Activated CD4-positive, alpha-beta memory T cell treated with anti-CD3 and anti-CD28 coated beads for 36 hours (primary cell): Measurements from ENCODE around the gene BANP. TPM values are rescaled to one million over a fixed set of nuclear protein-coding genes. Genes with fewer than 3 reads are reported as not detected.

Experiments used
- CTCF ChIA-PET: fragments of 350-600 bp; sonication (Branson Sonifier 250); formaldehyde crosslinking; loops from one replicate; lab custom pipeline; 2021; ENCODE audit warnings: antibody characterized with exemption, inconsistent platforms; lab: Charles Lee
- POLR2A ChIA-PET: fragments of 350-600 bp; sonication (Branson Sonifier 250); formaldehyde crosslinking; loops from one replicate; lab custom pipeline; 2021; ENCODE audit warnings: antibody characterized with exemption; lab: Charles Lee
- DNase-seq: peaks from one replicate; pipeline ENCODE4 v3.0.0-alpha.2; 2020
- H3K27ac Mint-ChIP-seq: one replicate; pipeline ENCODE4 v1.8.0; 2021; ENCODE audit warnings: mixed read lengths
- H3K27me3 Mint-ChIP-seq: one replicate; pipeline ENCODE4 v1.8.0; 2021; ENCODE audit warnings: mixed read lengths
- H3K36me3 Mint-ChIP-seq: one replicate; pipeline ENCODE4 v1.8.0; 2021; ENCODE audit warnings: mixed read lengths
- H3K4me1 Mint-ChIP-seq: one replicate; pipeline ENCODE4 v1.8.0; 2021; ENCODE audit warnings: low read depth, mixed read lengths
- H3K4me3 Mint-ChIP-seq: one replicate; pipeline ENCODE4 v1.8.0; 2021; ENCODE audit warnings: mild to moderate bottlenecking, mixed read lengths
- H3K9me3 Mint-ChIP-seq: one replicate; pipeline ENCODE4 v1.8.0; 2021; ENCODE audit warnings: mixed read lengths
- intact Hi-C: fragments of 100-400 bp; cut with micrococcal nuclease; formaldehyde crosslinking; loops from one replicate; pipeline ENCODE4 v1.15.1; 2023
- total RNA-seq, 2 experiments: library from RNA; stranded (reverse); gene quantifications; one replicate each; pipeline ENCODE4 v1.2.3, GENCODE V29; 2021

The BANP gene
- total RNA-seq, 2 experiments from 2014 or later: 29.6 to 30.6 TPM

DNA sequence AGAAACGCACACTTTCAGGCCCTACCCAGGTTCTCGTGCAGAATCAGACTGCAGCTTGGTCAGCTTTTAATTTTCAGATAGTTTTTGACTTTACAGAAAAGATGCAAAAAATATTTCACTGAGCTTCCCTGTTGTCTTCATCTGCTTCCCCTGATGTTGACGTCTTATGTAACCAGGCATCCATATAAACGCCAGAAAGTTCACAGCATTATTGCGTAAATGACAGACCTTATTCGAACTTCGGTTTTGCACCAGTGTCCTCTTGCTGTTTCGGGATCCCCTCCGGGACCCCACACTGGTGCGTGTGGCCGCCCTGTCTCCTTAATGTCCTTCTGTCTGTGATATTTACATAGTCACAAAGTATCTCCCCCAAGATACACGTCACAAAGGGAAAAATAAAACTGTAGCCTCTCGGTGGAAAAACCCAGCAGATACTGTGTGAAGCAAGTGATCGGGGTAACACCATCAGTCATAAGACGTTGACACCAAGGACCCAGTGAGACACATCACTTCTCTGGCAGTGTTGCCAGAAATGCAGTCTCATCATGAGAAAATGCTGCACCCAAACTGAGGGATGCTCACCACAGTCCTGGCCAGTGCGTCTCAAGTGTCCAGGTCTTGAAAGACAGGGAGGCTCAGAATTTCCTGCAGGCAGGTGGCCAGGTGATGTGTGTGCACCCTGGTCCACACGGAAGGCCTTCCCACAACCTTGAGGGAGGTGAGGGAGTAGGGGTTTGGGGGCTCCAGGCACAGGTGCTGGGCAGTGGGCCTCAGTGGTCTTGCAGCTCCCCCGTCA, 4.3 kb downstream of the BANP start:
- CTCF ChIA-PET: interaction anchor here (0.7 to 2.3 kb wide), 3 partner anchors 12 to 483 kb away, joined by 3 to 8 read pairs (median 6); no protein-coding TSS in a partner anchor
- peaks cover 20% of the 10 kb centered on the region for H3K36me3 Mint-ChIP-seq
- intact Hi-C loops: loop anchor here (2.0 to 10.0 kb wide), 2 partner anchors 49 to 59 kb away; no protein-coding TSS in a partner anchor
- POLR2A ChIA-PET: interaction anchor here (1.0 kb wide), 1 partner anchor 11 kb away, joined by 6 read pairs; no protein-coding TSS in a partner anchor
- peak; percentile 59 for DNase-seq
- peak overlapping the region; percentile 99 for H3K27ac Mint-ChIP-seq
- H3K4me3 Mint-ChIP-seq: peak overlapping the region; percentile 77
- peaks cover 79% of the 10 kb centered on the region for H3K4me1 Mint-ChIP-seq
- no peaks in the 10 kb centered on the region for H3K27me3 Mint-ChIP-seq
- H3K9me3 Mint-ChIP-seq: no peaks in the 10 kb centered on the region

DNA sequence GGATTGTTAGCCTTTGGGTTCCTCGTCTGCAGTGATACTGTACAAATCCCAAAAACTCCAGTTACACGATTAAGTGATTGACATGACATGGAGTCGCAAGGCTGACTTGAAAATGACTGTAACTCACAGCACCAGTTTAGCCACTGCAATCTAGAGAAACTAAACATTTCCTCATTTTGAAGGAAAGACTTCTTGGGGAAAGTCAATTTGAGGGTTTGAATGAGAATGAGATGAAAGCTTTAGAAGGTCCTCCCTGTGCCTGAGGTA, 4.8 kb downstream of the BANP start:
- peak overlapping the region; percentile 77 for H3K4me3 Mint-ChIP-seq
- intact Hi-C loops: loop anchor here (2.0 to 10.0 kb wide), 2 partner anchors 49 to 59 kb away; no protein-coding TSS in a partner anchor
- no peaks in the 10 kb centered on the region for H3K9me3 Mint-ChIP-seq
- no peak for DNase-seq
- ChIA-PET CTCF (interaction anchor here (1.8 to 2.3 kb wide), 2 partner anchors 84 to 482 kb away, joined by 6 to 8 read pairs; no protein-coding TSS in a partner anchor), POLR2A (interaction anchor here (1.0 to 1.2 kb wide), 2 partner anchors 11 to 81 kb away, joined by 3 to 6 read pairs; no protein-coding TSS in a partner anchor)
- peaks cover 20% of the 10 kb centered on the region for H3K36me3 Mint-ChIP-seq
- peak overlapping the region; percentile 99 for H3K27ac Mint-ChIP-seq
- no peaks in the 10 kb centered on the region for H3K27me3 Mint-ChIP-seq
- H3K4me1 Mint-ChIP-seq: peaks cover 83% of the 10 kb centered on the region

DNA sequence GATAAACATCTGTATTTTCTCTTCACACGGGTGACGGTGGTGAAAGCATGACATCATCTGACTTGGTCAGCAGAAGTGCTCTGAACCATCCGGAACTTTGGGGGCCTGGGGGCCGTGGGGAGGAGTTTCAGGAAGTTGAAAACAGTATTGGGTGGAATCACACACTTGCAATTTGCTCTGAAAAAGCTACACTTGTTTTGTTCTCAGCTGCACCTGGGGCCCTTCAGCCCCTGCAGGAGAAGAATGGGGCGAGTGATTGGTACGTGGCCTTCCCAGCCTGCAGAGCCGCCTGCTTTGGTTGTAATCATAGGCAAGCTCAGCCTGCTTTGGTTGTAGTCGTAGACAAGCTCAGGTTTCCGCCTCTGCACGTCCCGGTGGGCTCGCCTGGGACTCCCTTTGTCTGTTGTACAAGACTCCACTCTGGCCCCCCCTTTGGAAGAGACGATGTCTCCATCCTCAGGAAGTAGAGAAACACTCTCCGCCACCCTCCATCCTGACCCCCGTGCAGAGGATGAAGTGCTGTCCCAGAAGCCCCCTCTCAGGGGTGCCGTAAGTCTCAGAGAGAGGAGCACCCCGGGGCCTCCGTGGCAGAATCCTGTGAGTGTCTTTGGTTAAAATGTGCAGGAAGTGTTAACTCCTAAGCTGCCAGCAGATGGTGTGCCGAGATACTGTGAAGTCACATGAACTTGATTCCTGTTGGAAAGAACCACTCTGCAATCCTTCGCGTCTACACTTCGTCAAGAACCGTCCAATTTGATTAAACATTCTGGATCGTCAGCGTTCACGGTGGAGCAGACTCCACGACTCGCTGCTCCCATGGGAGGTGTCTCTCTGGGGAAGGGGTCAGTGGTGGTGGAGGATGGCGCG, 5.4 kb downstream of the BANP start:
- Mint-ChIP-seq H3K36me3 (peaks cover 20% of the 10 kb centered on the region), H3K4me1 (peaks cover 86% of the 10 kb centered on the region), H3K4me3 (peak overlapping the region; percentile 77), H3K9me3 (no peaks in the 10 kb centered on the region), H3K27ac (peak overlapping the region; percentile 99), H3K27me3 (no peaks in the 10 kb centered on the region)
- intact Hi-C loops: loop anchor here (2.0 to 10.0 kb wide), 2 partner anchors 48 to 60 kb away; no protein-coding TSS in a partner anchor
- POLR2A ChIA-PET: interaction anchor here (1.0 to 1.2 kb wide), 2 partner anchors 10 to 82 kb away, joined by 3 to 6 read pairs; no protein-coding TSS in a partner anchor
- CTCF ChIA-PET: interaction anchor here (0.6 to 2.3 kb wide), 6 partner anchors 45 to 481 kb away, joined by 3 to 8 read pairs (median 4); no protein-coding TSS in a partner anchor
- peak; percentile 90 for DNase-seq

DNA sequence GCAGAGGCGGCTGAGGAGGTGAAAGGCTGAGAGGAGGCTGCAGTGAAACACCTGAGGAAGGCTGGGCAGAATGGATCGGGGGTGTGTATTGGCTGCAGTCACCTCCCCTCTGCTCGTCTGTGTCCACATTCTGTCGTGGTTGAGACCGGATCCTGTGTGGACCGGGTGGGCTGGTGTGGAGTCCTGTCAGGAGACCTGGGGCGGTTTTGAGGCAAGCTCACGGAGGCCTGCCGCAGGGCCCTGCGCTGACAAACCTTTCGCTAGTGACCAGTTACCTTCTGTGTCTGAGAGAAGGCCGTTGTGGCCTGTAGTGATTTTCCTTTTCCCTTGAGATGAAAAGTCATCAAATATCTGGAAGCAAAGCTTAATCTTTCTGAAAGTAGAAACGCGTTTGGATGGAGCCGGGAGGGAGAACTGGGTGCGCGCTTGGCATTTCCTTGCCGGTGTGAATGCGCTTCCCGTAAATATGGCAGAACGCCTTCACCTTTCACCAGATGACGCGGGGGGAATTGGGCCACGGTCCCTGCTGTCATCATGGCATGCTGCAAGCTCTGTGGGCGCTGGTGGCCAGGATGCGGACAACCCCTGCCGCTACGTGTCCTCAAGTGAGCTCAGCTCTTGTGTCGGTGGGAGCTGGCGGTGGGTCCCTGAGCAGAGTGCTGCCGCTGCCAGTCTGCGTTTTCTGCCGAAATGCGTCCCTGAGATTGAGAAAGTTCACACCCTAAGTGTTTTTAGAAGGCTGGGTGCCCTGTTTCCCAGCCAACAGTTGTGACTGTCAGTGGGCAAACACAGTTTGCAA, 6.3 kb downstream of the BANP start:
- CTCF ChIA-PET: interaction anchor here (0.6 to 2.3 kb wide), 5 partner anchors 44 to 481 kb away, joined by 3 to 8 read pairs (median 3); no protein-coding TSS in a partner anchor
- intact Hi-C loops: loop anchor here (2.0 to 10.0 kb wide), 2 partner anchors 47 to 61 kb away; no protein-coding TSS in a partner anchor
- no peaks in the 10 kb centered on the region for H3K27me3 Mint-ChIP-seq
- peaks cover 84% of the 10 kb centered on the region for H3K4me1 Mint-ChIP-seq
- DNase-seq: no peak
- peaks cover 14% of the 10 kb centered on the region for H3K36me3 Mint-ChIP-seq
- H3K27ac Mint-ChIP-seq: peak overlapping the region; percentile 99
- POLR2A ChIA-PET: interaction anchor here (1.2 kb wide), 1 partner anchor 83 kb away, joined by 3 read pairs; no protein-coding TSS in a partner anchor
- H3K4me3 Mint-ChIP-seq: peak overlapping the region; percentile 77
- H3K9me3 Mint-ChIP-seq: no peaks in the 10 kb centered on the region

DNA sequence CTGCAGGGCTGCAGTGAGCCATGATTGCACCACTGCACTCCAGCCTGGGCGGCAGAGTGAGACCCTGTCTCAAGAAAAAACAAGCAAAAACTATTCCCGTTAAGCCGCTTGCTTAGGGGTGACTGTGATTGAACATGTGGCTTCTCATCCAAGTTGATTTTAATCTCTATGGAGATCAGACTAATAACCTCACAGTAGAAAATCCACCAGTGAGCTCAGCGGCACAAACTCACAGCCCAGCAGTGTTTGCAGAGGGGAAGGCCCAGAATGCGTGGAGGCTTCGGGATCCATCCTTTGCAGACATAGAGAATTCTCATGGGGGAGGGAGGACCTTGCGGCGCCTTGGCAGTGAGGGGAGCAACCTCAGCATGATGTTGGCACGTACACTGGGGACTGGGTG, 7.4 kb downstream of the BANP start:
- H3K36me3 Mint-ChIP-seq: peaks cover 10% of the 10 kb centered on the region
- peaks cover 84% of the 10 kb centered on the region for H3K4me1 Mint-ChIP-seq
- ChIA-PET POLR2A (no interaction called here), CTCF (no interaction called here)
- H3K9me3 Mint-ChIP-seq: no peaks in the 10 kb centered on the region
- H3K27me3 Mint-ChIP-seq: no peaks in the 10 kb centered on the region
- no peak overlapping the region for H3K4me3 Mint-ChIP-seq
- no peak overlapping the region for H3K27ac Mint-ChIP-seq
- DNase-seq: no peak
- intact Hi-C loops: loop anchor here (10.0 kb wide), 1 partner anchor 46 kb away; no protein-coding TSS in a partner anchor

DNA sequence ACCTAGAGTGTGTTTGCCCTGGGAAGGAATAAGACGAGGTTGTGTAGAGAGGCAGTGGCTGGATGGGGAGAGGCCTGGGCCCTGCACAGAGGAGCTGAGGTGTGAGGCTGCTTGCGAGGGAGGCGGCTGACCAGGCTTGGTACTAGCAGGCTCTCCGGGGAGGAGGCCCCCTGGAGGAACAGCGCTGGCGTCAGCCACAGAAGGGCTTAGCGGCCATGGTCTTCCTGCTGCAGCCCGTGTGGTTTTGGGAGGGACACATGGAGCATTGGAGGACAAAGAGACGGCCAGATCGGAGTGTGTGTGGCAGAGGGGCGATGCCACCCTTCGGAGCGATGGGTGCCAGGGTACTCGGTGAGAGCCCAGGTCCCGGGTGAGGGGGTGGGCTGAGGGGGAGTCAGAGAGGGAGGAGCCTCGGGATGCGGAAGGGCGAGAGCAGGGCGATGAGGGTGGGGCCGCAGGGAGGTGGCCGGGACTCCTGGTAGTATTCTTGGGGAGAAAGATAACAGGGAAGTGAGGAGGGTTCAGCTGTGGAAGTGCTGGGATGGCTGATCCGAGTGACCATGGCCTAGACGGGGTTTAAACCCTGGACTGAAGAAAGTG, 8.3 kb downstream of the BANP start:
- peak overlapping the region; percentile 14 for H3K4me3 Mint-ChIP-seq
- no peak overlapping the region for H3K27ac Mint-ChIP-seq
- H3K36me3 Mint-ChIP-seq: peaks cover 10% of the 10 kb centered on the region
- no peaks in the 10 kb centered on the region for H3K9me3 Mint-ChIP-seq
- peaks cover 84% of the 10 kb centered on the region for H3K4me1 Mint-ChIP-seq
- no peaks in the 10 kb centered on the region for H3K27me3 Mint-ChIP-seq
- CTCF ChIA-PET: no interaction called here
- POLR2A ChIA-PET: no interaction called here
- intact Hi-C loops: loop anchor here (10.0 kb wide), 1 partner anchor 45 kb away; no protein-coding TSS in a partner anchor
- no peak for DNase-seq

DNA sequence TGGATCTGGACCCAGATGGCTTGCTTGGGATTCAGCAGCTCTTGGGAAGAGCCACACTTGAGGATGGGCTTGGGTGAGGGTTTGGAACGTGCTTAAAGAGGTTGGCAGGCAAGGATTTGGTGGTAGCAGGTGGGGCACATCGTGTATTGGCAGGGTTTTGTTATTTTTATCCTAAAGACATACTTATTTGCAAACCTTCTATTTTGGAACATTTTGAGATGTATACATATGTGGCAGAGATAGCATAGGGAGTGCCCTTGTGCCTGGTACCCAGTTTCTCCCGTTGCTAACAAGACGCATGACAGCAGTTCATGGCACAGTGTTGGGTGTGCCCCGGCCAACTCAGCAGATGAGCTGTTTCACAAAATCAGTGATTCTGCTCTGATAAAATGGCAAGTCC, 9.1 kb downstream of the BANP start:
- DNase-seq: no peak
- ChIA-PET CTCF (interaction anchor here (1.4 kb wide), 1 partner anchor 181 kb away, joined by 5 read pairs; no protein-coding TSS in a partner anchor), POLR2A (interaction anchor here (1.1 kb wide), 1 partner anchor 9 kb away, joined by 3 read pairs; the partner anchor contains the start of gene BANP)
- Mint-ChIP-seq H3K4me1 (peaks cover 86% of the 10 kb centered on the region), H3K27ac (no peak overlapping the region), H3K36me3 (peaks cover 10% of the 10 kb centered on the region), H3K27me3 (no peaks in the 10 kb centered on the region), H3K4me3 (no peak overlapping the region), H3K9me3 (no peaks in the 10 kb centered on the region)
- intact Hi-C loops: no loop called here

DNA sequence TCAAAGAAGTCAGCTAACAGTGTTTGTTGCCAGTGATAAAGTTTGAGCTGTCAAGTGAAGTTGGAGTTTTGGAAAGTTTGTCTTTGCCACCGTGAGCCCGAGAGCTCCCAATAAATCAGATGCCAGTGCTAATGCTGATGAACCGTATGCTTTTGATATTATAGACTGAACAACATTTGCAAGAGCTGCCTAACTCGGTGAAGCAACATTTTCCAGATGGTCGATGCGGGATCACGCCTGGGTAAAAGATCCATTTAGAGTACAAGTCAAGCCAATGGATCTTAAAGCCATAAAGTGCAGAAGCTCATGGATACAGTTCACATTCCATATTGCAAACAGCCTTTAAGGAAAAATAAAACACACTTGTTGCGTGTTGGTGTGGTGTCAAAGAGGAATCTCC, 9.6 kb downstream of the BANP start:
- H3K4me3 Mint-ChIP-seq: no peak overlapping the region
- no peak for DNase-seq
- H3K4me1 Mint-ChIP-seq: peaks cover 84% of the 10 kb centered on the region
- no peaks in the 10 kb centered on the region for H3K9me3 Mint-ChIP-seq
- H3K27me3 Mint-ChIP-seq: no peaks in the 10 kb centered on the region
- H3K36me3 Mint-ChIP-seq: peaks cover 7% of the 10 kb centered on the region
- ChIA-PET POLR2A (interaction anchor here (1.1 kb wide), 1 partner anchor 10 kb away, joined by 3 read pairs; the partner anchor contains the start of gene BANP), CTCF (interaction anchor here (0.7 to 1.4 kb wide), 2 partner anchors 182 to 477 kb away, joined by 3 to 5 read pairs; no protein-coding TSS in a partner anchor)
- H3K27ac Mint-ChIP-seq: no peak overlapping the region
- intact Hi-C loops: no loop called here

DNA sequence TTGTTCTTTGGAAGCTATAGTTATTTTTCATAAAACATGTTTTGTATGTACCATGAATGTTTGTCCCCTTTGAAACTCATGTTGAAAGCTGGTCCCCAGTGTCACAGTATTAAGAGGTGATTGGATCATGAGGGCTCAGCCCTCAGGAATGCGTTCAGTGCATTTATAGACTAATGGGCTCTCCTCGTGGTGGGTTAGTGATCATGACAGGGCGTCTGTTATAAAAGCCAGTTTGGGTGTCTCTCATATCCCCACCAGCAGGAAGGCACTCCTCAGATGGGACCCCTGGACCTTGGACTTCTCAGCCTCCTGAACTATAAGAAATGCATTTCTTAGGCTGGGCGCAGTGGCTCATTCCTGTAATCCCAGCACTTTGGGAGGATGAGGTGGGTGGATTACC, 10.4 kb downstream of the BANP start:
- no peak overlapping the region for H3K4me3 Mint-ChIP-seq
- H3K4me1 Mint-ChIP-seq: peaks cover 84% of the 10 kb centered on the region
- POLR2A ChIA-PET: interaction anchor here (1.1 kb wide), 1 partner anchor 10 kb away, joined by 3 read pairs; the partner anchor contains the start of gene BANP
- peaks cover 7% of the 10 kb centered on the region for H3K36me3 Mint-ChIP-seq
- DNase-seq: no peak
- H3K27me3 Mint-ChIP-seq: no peaks in the 10 kb centered on the region
- no peaks in the 10 kb centered on the region for H3K9me3 Mint-ChIP-seq
- CTCF ChIA-PET: interaction anchor here (0.7 kb wide), 1 partner anchor 476 kb away, joined by 3 read pairs; no protein-coding TSS in a partner anchor
- H3K27ac Mint-ChIP-seq: no peak overlapping the region
- intact Hi-C loops: no loop called here

DNA sequence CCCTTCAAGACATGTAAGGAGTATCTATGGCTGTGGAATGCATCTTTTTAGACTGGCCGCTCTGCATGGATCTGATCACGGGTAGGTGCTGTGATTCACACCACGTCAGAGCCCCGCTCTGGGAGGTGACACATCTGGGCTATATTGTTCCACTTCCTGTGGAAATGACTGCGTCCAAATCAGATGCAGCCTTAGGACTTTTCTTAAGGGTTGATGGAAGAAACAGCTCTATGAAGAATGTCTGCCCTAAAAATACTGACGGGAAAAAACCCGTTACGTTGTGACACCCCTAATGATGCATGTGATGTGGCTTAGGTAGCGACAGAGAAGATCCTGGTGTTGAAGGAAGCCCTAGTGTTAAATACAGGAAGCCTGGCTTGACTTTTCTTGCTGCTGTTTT, 12.2 kb downstream of the BANP start:
- POLR2A ChIA-PET: interaction anchor here (1.1 to 1.6 kb wide), 3 partner anchors 9 to 21 kb away, joined by 3 to 9 read pairs (median 3); partner anchors contain the start of gene BANP
- intact Hi-C loops: loop anchor here (1.0 kb wide), 1 partner anchor 20 kb away; no protein-coding TSS in a partner anchor
- H3K9me3 Mint-ChIP-seq: no peaks in the 10 kb centered on the region
- DNase-seq: peak; percentile 89
- peaks cover 72% of the 10 kb centered on the region for H3K4me1 Mint-ChIP-seq
- no peaks in the 10 kb centered on the region for H3K36me3 Mint-ChIP-seq
- CTCF ChIA-PET: interaction anchor here (1.0 to 1.5 kb wide), 4 partner anchors 12 to 1277 kb away, joined by 3 to 4 read pairs (median 4); partner anchors contain the start of genes BANP and KLHDC4
- peak overlapping the region; percentile 40 for H3K4me3 Mint-ChIP-seq
- H3K27me3 Mint-ChIP-seq: no peaks in the 10 kb centered on the region
- peak overlapping the region; percentile 94 for H3K27ac Mint-ChIP-seq
